Measurements from ENCODE around the gene ABHD17A. TPM values are rescaled to one million over a fixed set of nuclear protein-coding genes. Genes with fewer than 3 reads are reported as not detected.

The ABHD17A gene
- total RNA-seq, 3 donors from 2014 or later: 62.4 to 81.3 (median 76.0) TPM

DNA sequence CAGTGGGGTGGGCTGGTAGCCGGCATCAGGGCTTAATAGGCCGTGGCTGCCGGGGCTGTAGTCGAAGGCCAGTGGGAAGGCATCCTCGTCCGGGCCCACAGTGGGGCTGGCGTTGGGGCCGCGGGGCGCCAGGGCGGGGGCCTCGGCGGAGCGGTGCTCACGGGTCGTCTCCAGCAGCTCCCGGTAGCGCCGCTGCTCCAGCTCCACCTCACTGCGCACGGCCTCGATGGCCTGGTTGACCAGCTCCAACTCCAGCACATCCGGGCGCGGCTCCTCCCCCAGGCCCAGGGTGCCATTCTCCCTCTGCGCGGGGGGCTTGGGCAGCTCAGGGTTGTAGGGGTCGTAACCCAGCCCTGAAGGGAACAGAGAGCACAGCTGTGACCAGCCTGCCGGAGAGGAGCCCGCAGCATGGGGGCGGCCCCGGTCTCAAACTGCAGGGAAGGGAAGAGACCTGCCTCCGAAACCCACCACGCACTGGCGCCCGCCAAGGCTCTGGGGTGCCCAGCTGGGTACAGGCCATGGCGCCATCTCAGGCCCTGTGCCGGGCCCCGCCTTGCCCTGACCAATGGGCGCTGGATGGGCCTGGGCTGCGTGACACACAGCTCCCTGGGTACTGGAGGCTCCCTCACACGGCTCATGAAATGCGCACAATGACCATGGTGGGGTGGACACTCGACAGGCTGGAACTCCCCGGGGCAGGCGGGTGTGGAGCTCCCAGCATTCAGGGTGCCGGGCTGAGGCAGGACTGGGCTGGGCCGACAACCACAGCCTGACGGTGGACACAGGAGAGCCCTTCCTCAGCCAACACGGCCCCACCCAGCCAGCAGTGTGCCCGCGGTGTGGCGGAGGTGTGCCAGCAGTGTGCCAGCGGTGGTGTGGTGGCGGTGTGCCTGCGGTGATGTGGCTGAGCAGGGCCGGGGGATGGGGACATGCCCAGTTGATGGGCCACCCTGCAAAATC, 56.7 kb downstream of the ABHD17A start:
- H3K36me3 ChIP-seq: no peaks in the 10 kb centered on the region

DNA sequence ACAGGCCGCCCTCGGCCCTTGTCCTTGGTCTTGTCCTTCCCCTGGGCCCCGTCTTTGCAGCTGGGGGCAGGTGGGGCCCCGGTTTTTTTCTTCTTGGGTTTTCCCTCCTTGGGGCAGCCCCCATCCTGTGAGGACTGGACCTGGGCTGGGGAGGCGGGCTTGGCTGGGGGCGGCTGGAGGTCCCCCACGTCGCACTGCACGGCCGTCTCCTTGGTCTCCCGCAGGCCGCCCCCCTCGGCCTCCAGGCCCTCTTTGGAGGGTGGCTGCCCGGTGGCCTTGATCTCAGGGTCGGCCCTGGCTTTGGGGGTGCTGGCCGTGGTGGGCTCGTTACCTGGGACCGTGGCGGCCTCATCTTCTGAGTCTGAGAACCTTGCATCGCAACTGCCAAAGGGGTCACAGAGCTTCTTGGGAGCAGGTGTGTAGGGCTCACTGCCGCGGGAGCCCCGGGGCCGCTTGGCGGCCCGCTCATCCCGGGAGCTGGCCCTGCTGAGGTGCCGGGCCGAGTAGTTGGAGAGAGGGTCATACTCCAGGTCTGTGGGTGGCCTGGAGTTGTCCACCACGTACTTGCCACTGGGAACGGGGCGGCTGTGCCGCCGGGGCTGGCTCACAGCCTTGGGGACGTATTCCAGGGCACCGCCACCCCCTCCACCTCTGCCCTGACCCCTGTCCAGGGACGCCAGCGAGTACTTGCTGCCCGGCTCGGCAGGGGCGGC, 57.6 kb downstream of the ABHD17A start:
- no peak for DNase-seq (ENCODE audit: low spot score in 2 of 2)
- H3K27ac ChIP-seq: no peak overlapping the region
- no peaks in the 10 kb centered on the region for H3K36me3 ChIP-seq
- H3K4me3 ChIP-seq: no peak overlapping the region
- intact Hi-C loops (cut with DNase I; ENCODE audit: low total_unique reads): no loop called here
- peaks cover 0 to 4% of the 10 kb centered on the region in 2 donors for H3K4me1 ChIP-seq
- H3K27me3 ChIP-seq: no peaks in the 10 kb centered on the region
- TF ChIP-seq CTCF (IDR thresholded peaks at IDR 0.05): no peak
- TF ChIP-seq POLR2AphosphoS5 (IDR thresholded peaks at IDR 0.05): no peak
- TF ChIP-seq POLR2A (IDR thresholded peaks at IDR 0.05): no peak
- H3K9me3 ChIP-seq: no peaks in the 10 kb centered on the region

More for the DNA sequence above, 56.7 kb downstream of the ABHD17A start:
- H3K4me3 ChIP-seq: no peak overlapping the region
- H3K4me1 ChIP-seq: peaks cover 0 to 5% of the 10 kb centered on the region in 2 donors
- intact Hi-C loops (cut with DNase I; ENCODE audit: low total_unique reads): no loop called here
- no peak for DNase-seq (ENCODE audit: low spot score in 2 of 2)
- TF ChIP-seq CTCF (IDR thresholded peaks at IDR 0.05): no peak
- TF ChIP-seq POLR2A (IDR thresholded peaks at IDR 0.05): no peak
- no peak for TF ChIP-seq POLR2AphosphoS5 (IDR thresholded peaks at IDR 0.05)
- no peak overlapping the region for H3K27ac ChIP-seq
- H3K9me3 ChIP-seq: no peaks in the 10 kb centered on the region
- H3K27me3 ChIP-seq: no peaks in the 10 kb centered on the region

Other genes with a start within 250 kb of the ABHD17A start
- gene TCF3, start 232.9 kb downstream of the ABHD17A start, total RNA-seq: 10 to 100 TPM; 38.6 to 45.3 (median 42.3) TPM
- gene ONECUT3, start 132.0 kb downstream of the ABHD17A start, total RNA-seq: not detected
- 1 to 10 TPM in 2 of 3 donors, under 1 TPM in 1; 0.66 to 1.4 (median 1.0) TPM for gene ATP8B3, start 73.2 kb downstream of the ABHD17A start, total RNA-seq
- gene REXO1, start 37.0 kb downstream of the ABHD17A start, total RNA-seq: 10 to 100 TPM; 10.4 to 25.2 (median 19.7) TPM
- 1 to 10 TPM; 2.9 to 4.6 (median 4.1) TPM for gene KLF16, start 21.9 kb downstream of the ABHD17A start, total RNA-seq
- gene ADAT3, start 19.9 kb upstream of the ABHD17A start, total RNA-seq: 1 to 10 TPM; 1.1 to 5.4 (median 4.9) TPM
- gene SCAMP4, start 19.9 kb upstream of the ABHD17A start, total RNA-seq: 10 to 100 TPM; 41.4 to 66.6 (median 44.6) TPM
- 10 to 100 TPM; 31.5 to 76.7 (median 68.2) TPM for gene CSNK1G2, start 55.7 kb upstream of the ABHD17A start, total RNA-seq
- 10 to 100 TPM; 52.0 to 67.2 (median 54.4) TPM for gene BTBD2, start 130.2 kb upstream of the ABHD17A start, total RNA-seq
- gene MKNK2, start 165.7 kb upstream of the ABHD17A start, total RNA-seq: 100 to 1,000 TPM in 1 of 3 donors, 10 to 100 TPM in 2; 94.7 to 170 (median 97.0) TPM
- 10 to 100 TPM; 18.3 to 45.8 (median 29.2) TPM for gene MOB3A, start 210.8 kb upstream of the ABHD17A start, total RNA-seq
- gene IZUMO4, start 211.4 kb upstream of the ABHD17A start, total RNA-seq: 10 to 100 TPM in 1 of 3 donors, 1 to 10 TPM in 2; 3.6 to 12.8 (median 3.7) TPM